Upper lobe of left lung (tissue), 6 donors: Measurements from ENCODE around the gene IFI27. TPM values are rescaled to one million over a fixed set of nuclear protein-coding genes. Genes with fewer than 3 reads are reported as not detected.
"Not testable (repeated sequence)": the region's sequence is repeated elsewhere in the genome, so short reads cannot be mapped to it uniquely, and the experiment has no call there.

Experiments
- ATAC-seq, 2 donors: fragments of 200-7000 bp; cut with Tn5 transposase; one replicate each; pipeline ENCODE4 v1.9.1; 2022; ENCODE audit warnings: mild to moderate bottlenecking in 2 of 2, moderate library complexity in 2 of 2; ENCODE audit not compliant: low FRiP score in 2 of 2
- DNase-seq, 2 donors: peaks; one replicate each; pipeline ENCODE4 v3.0.0-alpha.2; 2019 to 2020
- H3K27ac ChIP-seq, 4 donors: fragments of 200-600 bp; sonication (generic); one replicate each; pipeline ENCODE4 v1.5.1; 2016 to 2019
- H3K27me3 ChIP-seq, 4 donors: fragments of 200-600 bp; sonication (generic); one replicate each; pipeline ENCODE4 v1.5.1; 2017 to 2019
- H3K36me3 ChIP-seq, 4 donors: fragments of 200-600 bp; sonication (generic); one replicate each; pipeline ENCODE4 v1.5.1; 2016 to 2019
- H3K4me1 ChIP-seq, 4 donors: fragments of 200-600 bp; sonication (generic); one replicate each; pipeline ENCODE4 v1.5.1; 2018 to 2019
- H3K4me3 ChIP-seq, 4 donors: fragments of 200-600 bp; sonication (generic); one replicate each; pipeline ENCODE4 v1.5.1; 2017 to 2019; ENCODE audit warnings: mild to moderate bottlenecking in 2 of 4, moderate library complexity in 1 of 4
- H3K9me3 ChIP-seq, 4 donors: fragments of 200-600 bp; sonication (generic); one replicate each; pipeline ENCODE4 v1.5.1; 2018 to 2019
- CTCF ChIP-seq, 6 experiments: fragments of 450-650 bp in 4 of 6; fragments of 200-600 bp in 2 of 6; sonication (generic) in 2 of 6; IDR thresholded peaks; one replicate each; pipeline ENCODE4 v1.5.1; 2016 to 2019; ENCODE audit warnings: antibody characterized with exemption in 6 of 6
- EP300 ChIP-seq, 4 donors: sonication (generic); formaldehyde crosslinking; IDR thresholded peaks; one replicate each; pipeline ENCODE4 v1.5.1; 2017; ENCODE audit warnings: antibody characterized with exemption in 4 of 4, control low read depth in 2 of 4
- POLR2A ChIP-seq, 4 donors: fragments of 450-650 bp; IDR thresholded peaks; one replicate each; pipeline ENCODE4 v1.5.1; 2016 to 2017; ENCODE audit warnings: antibody characterized with exemption in 4 of 4, mild to moderate bottlenecking in 2 of 4
- POLR2AphosphoS5 ChIP-seq, 2 donors: sonication (generic); formaldehyde crosslinking; IDR thresholded peaks; one replicate each; pipeline ENCODE4 v1.5.1; 2017; ENCODE audit warnings: antibody characterized with exemption in 2 of 2
- WGBS, 2 donors: methylation state at CpG; one replicate each; pipeline ENCODE4 v1.1.5; 2017 to 2018; 5-methylcytosine and 5-hydroxymethylcytosine counted together
- total RNA-seq, 6 donors: library from RNA; depleted of rRNA in 4 of 6; stranded (reverse); fragments of >200 nt in 4 of 6; gene quantifications; one replicate each; pipeline versions ENCODE4 v1.1.0 to v1.2.1, GENCODE V29; 2016 to 2021
- donor health status: DM: no; HTN: no; CAD: no; lungs with moderate emphysema.
- donor health status: DM: no; HTN: yes; CAD: no; lungs with severe emphysema.

Gene IFI27
- total RNA-seq = 100 to 1,000 TPM; 210 to 729 (median 328) TPM

- peak; percentile 85 to 87 for ATAC-seq
These were observed at the start of gene IFI27 for GRCh38 chr14:94110552-94111181. IFI27 (plus strand) TSS chr14:94110736.

GRCh38 chr14:94062344-94062940 lies 48.1 kb upstream of the IFI27 start:
- no peak for DNase-seq
- WGBS, 2 donors = 75 to 81% methylated on average over 7 to 9 of the region's 9 CpGs
- Histone ChIP-seq H3K36me3 (peaks cover 25 to 60% (median 44%) of the 10 kb centered on the region in 4 donors), H3K27me3 (no peaks in the 10 kb centered on the region), H3K4me1 (peaks cover 19 to 36% (median 28%) of the 10 kb centered on the region in 4 donors), H3K27ac (no peak overlapping the region), H3K4me3 (no peak overlapping the region), H3K9me3 (no peaks in the 10 kb centered on the region)
- ATAC-seq = no peak
- TF ChIP-seq CTCF (IDR thresholded peaks at IDR 0.05) = no peak
- no peak for TF ChIP-seq POLR2AphosphoS5 (IDR thresholded peaks at IDR 0.05)
- no peak for TF ChIP-seq POLR2A (IDR thresholded peaks at IDR 0.05)
- no peak for TF ChIP-seq EP300 (IDR thresholded peaks at IDR 0.05)

More at GRCh38 chr14:94110552-94111181, at the start of gene IFI27:
- whole genome bisulfite sequencing, 2 donors = 48 to 70% methylated on average over 9 to 14 of the region's 14 CpGs
- Histone ChIP-seq H3K27ac (peak within 1 kb of the TSS; percentile 87 to 93 (median 92)), H3K4me1 (peaks cover 15 to 28% (median 21%) of the 10 kb centered on the region in 4 donors), H3K27me3 (no peaks in the 10 kb centered on the region), H3K36me3 (no peaks in the 10 kb centered on the region), H3K4me3 (peak within 1 kb of the TSS; percentile 34 to 58 (median 48)), H3K9me3 (no peaks in the 10 kb centered on the region)
- TF ChIP-seq POLR2A (IDR thresholded peaks at IDR 0.05) (peak in 3 of 4 donors; percentile 28 to 80 (median 77)), POLR2AphosphoS5 (IDR thresholded peaks at IDR 0.05) (peak; percentile 94 to 95), CTCF (IDR thresholded peaks at IDR 0.05) (no peak), EP300 (IDR thresholded peaks at IDR 0.05) (no peak)
- peak; percentile 28 to 85 for DNase-seq

- Histone ChIP-seq H3K27me3 (no peaks in the 10 kb centered on the region), H3K9me3 (no peaks in the 10 kb centered on the region), H3K27ac (no peak overlapping the region), H3K4me1 (peaks cover 19 to 30% (median 24%) of the 10 kb centered on the region in 4 donors), H3K36me3 (peaks cover 5 to 24% (median 11%) of the 10 kb centered on the region in 4 donors), H3K4me3 (no peak overlapping the region)
- TF ChIP-seq EP300 (IDR thresholded peaks at IDR 0.05) (no peak), CTCF (IDR thresholded peaks at IDR 0.05) (no peak), POLR2AphosphoS5 (IDR thresholded peaks at IDR 0.05) (no peak), POLR2A (IDR thresholded peaks at IDR 0.05) (no peak)
- WGBS, 2 donors = 73 to 81% methylated on average over 8 of the region's 8 CpGs
- DNase-seq (peak in 1 of 2 donors; percentile 32), ATAC-seq (no peak)
These were observed 44.4 kb upstream of the IFI27 start for GRCh38 chr14:94066089-94066676.

GRCh38 chr14:94072076-94072475 lies 38.5 kb upstream of the IFI27 start:
- not testable (repeated sequence) for ATAC-seq, H3K27ac ChIP-seq, DNase-seq, H3K4me3 ChIP-seq, H3K9me3 ChIP-seq, H3K27me3 ChIP-seq, H3K36me3 ChIP-seq
- 94 to 97% methylated on average over 3 of the region's 3 CpGs for WGBS, 2 donors
- peaks cover 4 to 19% (median 11%) of the 10 kb centered on the region in 4 donors for H3K4me1 ChIP-seq

- no peaks in the 10 kb centered on the region for H3K27me3 ChIP-seq
- H3K4me1 ChIP-seq = peaks cover 28 to 39% (median 33%) of the 10 kb centered on the region in 4 donors
- H3K27ac ChIP-seq = no peak overlapping the region
- DNase-seq (no peak), ATAC-seq (no peak)
- H3K36me3 ChIP-seq = peaks cover 0 to 22% (median 7%) of the 10 kb centered on the region in 4 donors
- H3K4me3 ChIP-seq = no peak overlapping the region
- no peak for TF ChIP-seq EP300 (IDR thresholded peaks at IDR 0.05)
- TF ChIP-seq CTCF (IDR thresholded peaks at IDR 0.05) = no peak
- TF ChIP-seq POLR2A (IDR thresholded peaks at IDR 0.05) = no peak
- TF ChIP-seq POLR2AphosphoS5 (IDR thresholded peaks at IDR 0.05) = no peak
- H3K9me3 ChIP-seq = peaks cover 0 to 6% (median 4%) of the 10 kb centered on the region in 4 donors
- WGBS, 2 donors = 93 to 98% methylated on average over 3 of the region's 3 CpGs
These were observed 36.0 kb upstream of the IFI27 start for GRCh38 chr14:94074534-94074933.
